GM12878 (cell line): ENCODE measurements around the gene EME2. TPM values are rescaled to one million over a fixed set of nuclear protein-coding genes. Genes with fewer than 3 reads are reported as not detected.

ENCODE experiments used
- ATF7 ChIP-seq: fragments of 450-650 bp; IDR thresholded peaks from 2 replicates; pipeline ENCODE4 v1.6.1; 2016; ENCODE audit warnings: low read depth, mild to moderate bottlenecking
- BHLHE40 ChIP-seq, 2 experiments: fragments of 450-650 bp in 1 of 2; IDR thresholded peaks; 2 replicates each; pipeline ENCODE4 v1.6.1; 2011 to 2017; ENCODE audit warnings: low read depth in 2 of 2, borderline replicate concordance in 1 of 2, improper control_type of control experiment in 1 of 2, low read length in 1 of 2, mild to moderate bottlenecking in 1 of 2
- CBX5 ChIP-seq: sonication (generic); IDR thresholded peaks from 2 replicates; pipeline ENCODE4 v1.6.1; 2016; ENCODE audit warnings: low read depth, moderate library complexity, mild to moderate bottlenecking, inconsistent platforms
- ELK1 ChIP-seq: IDR thresholded peaks from 2 replicates; pipeline ENCODE4 v1.6.1; 2012; ENCODE audit warnings: low read depth, low read length, improper control_type of control experiment
- ESRRA ChIP-seq: IDR thresholded peaks from 2 replicates; pipeline ENCODE4 v1.6.1; 2012; ENCODE audit warnings: mild to moderate bottlenecking, low read length, improper control_type of control experiment
- EZH2 ChIP-seq: IDR thresholded peaks from 2 replicates; pipeline ENCODE4 v1.6.1; 2012; ENCODE audit warnings: low read depth, mild to moderate bottlenecking, control low read depth, inconsistent platforms, low read length, borderline replicate concordance; ENCODE audit not compliant: control insufficient read depth
- KAT2A ChIP-seq: conservative IDR thresholded peaks from 2 replicates; pipeline ENCODE4 v1.6.1; 2011; ENCODE audit warnings: low read depth, low read length; ENCODE audit not compliant: control insufficient read depth
- LARP7 ChIP-seq: fragments of 450-650 bp; IDR thresholded peaks from 2 replicates; pipeline ENCODE4 v1.6.1; 2017; ENCODE audit warnings: mild to moderate bottlenecking
- MEF2B ChIP-seq: fragments of 450-650 bp; IDR thresholded peaks from 2 replicates; pipeline ENCODE4 v1.6.1; 2018; ENCODE audit warnings: mild to moderate bottlenecking, moderate library complexity; ENCODE audit not compliant: partially characterized antibody, poor library complexity, severe bottlenecking
- MXI1 ChIP-seq: fragments of 150-350 bp; IDR thresholded peaks from 2 replicates; pipeline ENCODE4 v1.6.1; 2011; ENCODE audit warnings: low read depth, mild to moderate bottlenecking, inconsistent platforms, low read length, improper control_type of control experiment
- PAX8 ChIP-seq: fragments of 450-650 bp; IDR thresholded peaks from 2 replicates; pipeline ENCODE4 v1.6.1; 2017; ENCODE audit warnings: mild to moderate bottlenecking, moderate library complexity
- POU2F2 ChIP-seq: IDR thresholded peaks from 3 replicates; pipeline ENCODE4 v1.6.1; 2011; ENCODE audit warnings: low read depth, mild to moderate bottlenecking, low read length, borderline replicate concordance
- SMARCA5 ChIP-seq: fragments of 450-650 bp; IDR thresholded peaks from 2 replicates; pipeline ENCODE4 v1.6.1; 2017; ENCODE audit warnings: mild to moderate bottlenecking
- SMC3 ChIP-seq: IDR thresholded peaks from 2 replicates; pipeline ENCODE4 v1.6.1; 2011; ENCODE audit warnings: low read length, improper control_type of control experiment, borderline replicate concordance
- SREBF2 ChIP-seq: IDR thresholded peaks from 2 replicates; pipeline ENCODE4 v1.6.1; 2012; ENCODE audit warnings: mild to moderate bottlenecking, low read length
- TCF3 ChIP-seq: IDR thresholded peaks from 2 replicates; pipeline ENCODE4 v1.6.1; 2012; ENCODE audit warnings: low read depth, mild to moderate bottlenecking, low read length, borderline replicate concordance; ENCODE audit not compliant: insufficient read depth
- USF1 ChIP-seq: IDR thresholded peaks from 2 replicates; pipeline ENCODE4 v1.6.1; 2011; ENCODE audit warnings: borderline replicate concordance, low read depth, mild to moderate bottlenecking, moderate library complexity, mixed read lengths, low read length; ENCODE audit not compliant: insufficient read depth; ENCODE audit errors: extremely low read length
- ZBTB33 ChIP-seq: fragments of 450-650 bp; IDR thresholded peaks from 2 replicates; pipeline ENCODE4 v1.6.1; 2017; ENCODE audit warnings: mild to moderate bottlenecking
- ZBTB40 ChIP-seq: fragments of 450-650 bp; IDR thresholded peaks from 2 replicates; pipeline ENCODE4 v1.6.1; 2016; ENCODE audit warnings: mild to moderate bottlenecking, moderate library complexity, borderline replicate concordance
- ZZZ3 ChIP-seq: IDR thresholded peaks from 2 replicates; pipeline ENCODE4 v1.6.1; 2011; ENCODE audit warnings: low read depth; ENCODE audit not compliant: control insufficient read depth, insufficient read length
- polyA plus RNA-seq, 11 experiments: library from polyadenylated mRNA; depleted of rRNA in 4 of 11; unstranded in 6 of 11; stranded (reverse) in 5 of 11; fragments of >200 nt; fragmentation: Nextera tagmentation in 4 of 11; fragmentation: Illumina TruSeq in 1 of 11; extraction: Ambion mirVana in 4 of 11; extraction: Trizol in 1 of 11; gene quantifications; 1 replicate in 1 of 11; 2 replicates in 10 of 11; pipeline versions ENCODE4 v1.2.1 to v1.2.3, GENCODE V29; 2011 to 2016; ENCODE audit warnings: inconsistent platforms in 2 of 11, missing spikeins in 2 of 11, low read depth in 1 of 11
- total RNA-seq, 4 experiments: library from RNA; depleted of rRNA in 3 of 4; stranded (reverse); fragments of >200 nt in 3 of 4; fragmentation: Illumina TruSeq in 1 of 4; extraction: Trizol in 1 of 4; gene quantifications; 2 replicates each; pipeline versions ENCODE4 v1.2.1 to v1.2.3, GENCODE V29; 2013 to 2021

The EME2 gene
- total and polyA plus RNA-seq, 10 of the 15 experiments (the other 5 are each of a cell fraction or from before 2014, with no cell fraction given), result 0.29 to 16.9 (median 4.1) TPM

- TF ChIP-seq ZBTB40 (peak; percentile 98), PAX8 (no peak), MXI1 (no peak; the same call in none of the 2 replicates), MEF2B (no peak), ATF7 (peak; percentile 71), SMC3 (no peak), ZZZ3 (no peak), CBX5 (no peak), SREBF2 (0 out of 2 replicates have a peak, but pooled peaks have one; percentile 24), SMARCA5 (0 out of 2 replicates have a peak, but pooled peaks have one; percentile 26), ELK1 (peak; percentile 65; the same call in 1 of the 2 replicates), LARP7 (peak; percentile 96), ZBTB33 (no peak), ESRRA (no peak), EZH2 (no peak), POU2F2 (peak; percentile 44; the same call in 1 of the 3 replicates), TCF3 (no peak), KAT2A (no peak), BHLHE40 (IDR thresholded peaks at IDR 0.05; ENCODE audit: borderline replicate concordance in 1 of 2, low read depth in 2 of 2, low read length in 1 of 2) (peak; percentile 23 to 81; a peak in 2 of 4 replicates), USF1 (no peak)
Observed at GRCh38 chr16:1782408-1783264, 10.0 kb downstream of the EME2 start, which contains the start of the genes NUBP2 and SPSB3 (continued).
